Activated CD4-positive, alpha-beta T cell treated with anti-CD3 and anti-CD28 coated beads for 36 hours (primary cell): ENCODE measurements around the gene SETD2. TPM values are rescaled to one million over a fixed set of nuclear protein-coding genes. Genes with fewer than 3 reads are reported as not detected.
"Not testable (repeated sequence)": the region's sequence is repeated elsewhere in the genome, so short reads cannot be mapped to it uniquely, and the experiment has no call there.

Experiments used
- ATAC-seq: fragments of 200-7000 bp; cut with Tn5 transposase; one replicate; pipeline ENCODE4 v1.10.0; 2021; ENCODE audit warnings: mild to moderate bottlenecking, moderate library complexity
- CTCF ChIA-PET: fragments of 350-600 bp; sonication (Branson Sonifier 250); formaldehyde crosslinking; loops from one replicate; lab custom pipeline; 2021; ENCODE audit warnings: antibody characterized with exemption; lab: Charles Lee
- POLR2A ChIA-PET: fragments of 350-600 bp; sonication (Branson Sonifier 250); formaldehyde crosslinking; loops from one replicate; lab custom pipeline; 2021; ENCODE audit warnings: antibody characterized with exemption, inconsistent platforms; lab: Charles Lee
- DNase-seq: peaks from one replicate; pipeline ENCODE4 v3.0.0-alpha.2; 2020
- H3K27ac Mint-ChIP-seq: one replicate; pipeline ENCODE4 v1.8.0; 2021; ENCODE audit warnings: mixed read lengths
- H3K27me3 Mint-ChIP-seq: one replicate; pipeline ENCODE4 v1.8.0; 2021; ENCODE audit warnings: mixed read lengths
- H3K36me3 Mint-ChIP-seq: one replicate; pipeline ENCODE4 v1.8.0; 2021; ENCODE audit warnings: low read depth, mixed read lengths
- H3K4me1 Mint-ChIP-seq: one replicate; pipeline ENCODE4 v1.8.0; 2021; ENCODE audit warnings: mixed read lengths
- H3K4me3 Mint-ChIP-seq: one replicate; pipeline ENCODE4 v1.8.0; 2021; ENCODE audit warnings: mild to moderate bottlenecking, moderate library complexity, mixed read lengths
- H3K9me3 Mint-ChIP-seq: one replicate; pipeline ENCODE4 v1.8.0; 2021; ENCODE audit warnings: low read depth, mixed read lengths
- intact Hi-C, 2 experiments: fragments of 100-400 bp; cut with DNase I in 1 of 2; cut with micrococcal nuclease in 1 of 2; formaldehyde crosslinking; loops; one replicate each; pipeline versions ENCODE4 v1.14.2 to v1.15.1; 2022 to 2024; cut with DNase I, micrococcal nuclease
- total RNA-seq, 2 experiments: library from RNA; stranded (reverse); gene quantifications; one replicate each; pipeline ENCODE4 v1.2.3, GENCODE V29; 2021

The SETD2 gene
- total RNA-seq: 10 to 100 TPM; 31.8 to 35.8 TPM

- Mint-ChIP-seq H3K36me3 (peaks cover 17% of the 10 kb centered on the region), H3K27ac (peak within 1 kb of the TSS; percentile 99), H3K27me3 (no peaks in the 10 kb centered on the region), H3K9me3 (no peaks in the 10 kb centered on the region), H3K4me3 (peak within 1 kb of the TSS; percentile 97), H3K4me1 (peaks cover 40% of the 10 kb centered on the region)
- ATAC-seq (peak; percentile 86), DNase-seq (peak; percentile 94)
- ChIA-PET CTCF (interaction anchor here (0.7 to 2.8 kb wide), 13 partner anchors 9 to 257 kb away, joined by 3 to 9 read pairs (median 3); partner anchors contain the start of genes KIF9 and KLHL18), POLR2A (interaction anchor here (0.5 to 1.3 kb wide), 11 partner anchors 11 to 1553 kb away, joined by 3 to 6 read pairs (median 4); partner anchors contain the start of genes IP6K2, KIF9, KLHL18 and PTPN23)
- intact Hi-C loops: loop anchor here (1.0 to 10.0 kb wide), 17 partner anchors 47 to 1928 kb away; partner anchors contain the start of genes KIF9 (in 2 of the 2), KLHL18 (in 2 of the 2), CCDC12 (in 1 of the 2) and DHX30 (in 1 of the 2)
Measured at GRCh38 chr3:47164007-47164881, at the start of gene SETD2. TSS of gene SETD2 (minus strand) at chr3:47164113. CDS start at chr3:47163924, 189 bp downstream.

GRCh38 chr3:47210863-47211405, 47.0 kb upstream of the SETD2 start:
- no peaks in the 10 kb centered on the region for H3K4me1 Mint-ChIP-seq
- H3K4me3 Mint-ChIP-seq: no peak overlapping the region
- H3K27me3 Mint-ChIP-seq: no peaks in the 10 kb centered on the region
- ChIA-PET POLR2A (no interaction called here), CTCF (interaction anchor here (0.7 to 0.8 kb wide), 2 partner anchors 26 to 110 kb away, joined by 3 read pairs; no protein-coding TSS in a partner anchor)
- intact Hi-C loops: no loop called here
- ATAC-seq (no peak), DNase-seq (no peak)
- H3K27ac Mint-ChIP-seq: no peak overlapping the region
- no peaks in the 10 kb centered on the region for H3K36me3 Mint-ChIP-seq
- no peaks in the 10 kb centered on the region for H3K9me3 Mint-ChIP-seq

GRCh38 chr3:47206022-47206421, 42.1 kb upstream of the SETD2 start:
- H3K4me1 Mint-ChIP-seq, intact Hi-C loops, H3K4me3 Mint-ChIP-seq, H3K9me3 Mint-ChIP-seq, H3K36me3 Mint-ChIP-seq, DNase-seq, ATAC-seq, H3K27ac Mint-ChIP-seq, H3K27me3 Mint-ChIP-seq: not testable (repeated sequence)
- POLR2A ChIA-PET: interaction anchor here (0.7 kb wide), 1 partner anchor 185 kb away, joined by 6 read pairs; no protein-coding TSS in a partner anchor
- CTCF ChIA-PET: interaction anchor here (0.8 kb wide), 1 partner anchor 56 kb away, joined by 3 read pairs; no protein-coding TSS in a partner anchor

- no peak overlapping the region for H3K4me3 Mint-ChIP-seq
- H3K36me3 Mint-ChIP-seq: no peaks in the 10 kb centered on the region
- DNase-seq (no peak), ATAC-seq (no peak)
- H3K4me1 Mint-ChIP-seq: no peaks in the 10 kb centered on the region
- CTCF ChIA-PET: no interaction called here
- intact Hi-C loops: no loop called here
- no peaks in the 10 kb centered on the region for H3K27me3 Mint-ChIP-seq
- POLR2A ChIA-PET: interaction anchor here (0.8 kb wide), 1 partner anchor 657 kb away, joined by 5 read pairs; no protein-coding TSS in a partner anchor
- H3K9me3 Mint-ChIP-seq: no peaks in the 10 kb centered on the region
- H3K27ac Mint-ChIP-seq: no peak overlapping the region
Measured at GRCh38 chr3:47204875-47205274, 41.0 kb upstream of the SETD2 start.

- no peak for ATAC-seq
- no peaks in the 10 kb centered on the region for H3K27me3 Mint-ChIP-seq
- CTCF ChIA-PET: interaction anchor here (0.6 kb wide), 1 partner anchor 175 kb away, joined by 3 read pairs; no protein-coding TSS in a partner anchor
Measured at GRCh38 chr3:47202542-47202941, 38.6 kb upstream of the SETD2 start.

GRCh38 chr3:47197287-47197686, 33.4 kb upstream of the SETD2 start:
- CTCF ChIA-PET: no interaction called here
- Mint-ChIP-seq H3K4me3 (no peak overlapping the region), H3K27me3 (no peaks in the 10 kb centered on the region), H3K9me3 (no peaks in the 10 kb centered on the region), H3K36me3 (peaks cover 3% of the 10 kb centered on the region), H3K4me1 (no peaks in the 10 kb centered on the region), H3K27ac (no peak overlapping the region)
- no peak for ATAC-seq
- no peak for DNase-seq
- POLR2A ChIA-PET: no interaction called here
- intact Hi-C loops: no loop called here

More at GRCh38 chr3:47202542-47202941, 38.6 kb upstream of the SETD2 start:
- no peak overlapping the region for H3K4me3 Mint-ChIP-seq
- POLR2A ChIA-PET: interaction anchor here (0.7 kb wide), 1 partner anchor 188 kb away, joined by 4 read pairs; no protein-coding TSS in a partner anchor
- H3K4me1 Mint-ChIP-seq: no peaks in the 10 kb centered on the region
- no peak overlapping the region for H3K27ac Mint-ChIP-seq
- DNase-seq: no peak
- no peaks in the 10 kb centered on the region for H3K9me3 Mint-ChIP-seq
- H3K36me3 Mint-ChIP-seq: no peaks in the 10 kb centered on the region
- intact Hi-C loops: no loop called here

- Mint-ChIP-seq H3K36me3 (peaks cover 3% of the 10 kb centered on the region), H3K9me3 (no peaks in the 10 kb centered on the region), H3K4me1 (no peaks in the 10 kb centered on the region), H3K4me3 (no peak overlapping the region), H3K27ac (no peak overlapping the region), H3K27me3 (no peaks in the 10 kb centered on the region)
- ChIA-PET CTCF (interaction anchor here (0.7 kb wide), 1 partner anchor 131 kb away, joined by 3 read pairs; no protein-coding TSS in a partner anchor), POLR2A (no interaction called here)
- intact Hi-C loops: no loop called here
- DNase-seq: no peak
- no peak for ATAC-seq
Measured at GRCh38 chr3:47194994-47195393, 31.1 kb upstream of the SETD2 start.

GRCh38 chr3:47193871-47194859, 30.3 kb upstream of the SETD2 start:
- Mint-ChIP-seq H3K27ac (no peak overlapping the region), H3K9me3 (no peaks in the 10 kb centered on the region), H3K36me3 (peaks cover 3% of the 10 kb centered on the region), H3K27me3 (no peaks in the 10 kb centered on the region), H3K4me3 (no peak overlapping the region), H3K4me1 (no peaks in the 10 kb centered on the region)
- POLR2A ChIA-PET: interaction anchor here (0.9 kb wide), 1 partner anchor 38 kb away, joined by 5 read pairs; no protein-coding TSS in a partner anchor
- DNase-seq: no peak
- CTCF ChIA-PET: interaction anchor here (0.7 to 0.8 kb wide), 2 partner anchors 10 to 132 kb away, joined by 3 read pairs; no protein-coding TSS in a partner anchor
- intact Hi-C loops: no loop called here
- ATAC-seq: no peak

GRCh38 chr3:47186285-47186684, 22.4 kb upstream of the SETD2 start:
- peaks cover 2% of the 10 kb centered on the region for H3K36me3 Mint-ChIP-seq
- ATAC-seq: no peak
- H3K27me3 Mint-ChIP-seq: no peaks in the 10 kb centered on the region
- ChIA-PET CTCF (no interaction called here), POLR2A (no interaction called here)
- no peak overlapping the region for H3K27ac Mint-ChIP-seq
- DNase-seq: no peak
- H3K4me3 Mint-ChIP-seq: no peak overlapping the region
- H3K9me3 Mint-ChIP-seq: no peaks in the 10 kb centered on the region
- H3K4me1 Mint-ChIP-seq: no peaks in the 10 kb centered on the region
- intact Hi-C loops: no loop called here

GRCh38 chr3:47181685-47182084, 17.8 kb upstream of the SETD2 start:
- ChIA-PET POLR2A (interaction anchor here (0.6 kb wide), 1 partner anchor 263 kb away, joined by 5 read pairs; no protein-coding TSS in a partner anchor), CTCF (interaction anchor here (0.7 kb wide), 1 partner anchor 40 kb away, joined by 3 read pairs; no protein-coding TSS in a partner anchor)
- H3K27ac Mint-ChIP-seq, H3K9me3 Mint-ChIP-seq, H3K4me3 Mint-ChIP-seq, DNase-seq, H3K36me3 Mint-ChIP-seq, ATAC-seq, H3K27me3 Mint-ChIP-seq, intact Hi-C loops, H3K4me1 Mint-ChIP-seq: not testable (repeated sequence)
